HepG2 (cell line): ENCODE data around the gene NAE1. TPM values are rescaled to one million over a fixed set of nuclear protein-coding genes. Genes with fewer than 3 reads are reported as not detected.

ENCODE experiments used
- ATAC-seq: fragments of 200-7000 bp; cut with Tn5 transposase; 3 replicates; pipeline ENCODE4 v1.9.1; 2020; ENCODE audit warnings: mild to moderate bottlenecking, moderate library complexity
- BruUV-seq: library from RNA; stranded (reverse); fragments of 400-500 nt; replicated peaks from 2 replicates; lab custom pipeline; 2021; lab: Mats Ljungman, UMichigan
- CTCF ChIA-PET: fragments of 300-600 bp; formaldehyde crosslinking; extraction: SDS; loops from one replicate; lab custom pipeline; 2021; ENCODE audit warnings: low total read pairs, inconsistent platforms, low intra/inter-chr PET ratio; lab: Yijun Ruan, JAX
- POLR2A ChIA-PET: fragments of 350-600 bp; sonication (Branson Sonifier 250); formaldehyde crosslinking; loops from one replicate; lab custom pipeline; 2020; ENCODE audit warnings: antibody characterized with exemption, inconsistent platforms; lab: Yijun Ruan, JAX
- DNase-seq: peaks from one replicate; pipeline ENCODE4 v3.0.0-alpha.2; 2015; ENCODE audit warnings: low spot score
- FAIRE-seq: peaks from 3 replicates; lab custom pipeline; 2011; peaks lifted over from hg19 to GRCh38; lab: Jason Lieb, UNC
- H2AFZ ChIP-seq: one replicate; pipeline ENCODE4 v1.6.1; 2011; ENCODE audit warnings: low read length, inconsistent platforms
- H3K27ac ChIP-seq: fragments of 300-600 bp; 3 replicates; pipeline ENCODE4 v1.8.0; 2011; ENCODE audit warnings: mixed run types, mild to moderate bottlenecking, mixed read lengths, low read length, inconsistent platforms; ENCODE audit not compliant: insufficient read depth; ENCODE audit errors: extremely low read length
- H3K27me3 ChIP-seq, 2 experiments: fragments of 200-600 bp in 1 of 2; 2 replicates in 1 of 2; 3 replicates in 1 of 2; pipeline versions ENCODE4 v1.6.0 to v1.8.0; 2011; ENCODE audit warnings: low read length in 2 of 2, mild to moderate bottlenecking in 2 of 2, moderate library complexity in 2 of 2, inconsistent platforms in 1 of 2; ENCODE audit not compliant: insufficient read depth in 2 of 2, control insufficient read depth in 1 of 2
- H3K36me3 ChIP-seq, 2 experiments: fragments of 200-600 bp in 1 of 2; replicated peaks in 1 of 2; 2 replicates in 1 of 2; 3 replicates in 1 of 2; pipeline versions ENCODE4 v1.5.1 to v1.8.0; 2011; ENCODE audit warnings: low read length in 2 of 2, inconsistent platforms in 1 of 2; ENCODE audit not compliant: insufficient read depth in 2 of 2, control insufficient read depth in 1 of 2
- H3K4me1 ChIP-seq: 2 replicates; pipeline ENCODE4 v1.5.1; 2012; ENCODE audit warnings: low read length, inconsistent platforms; ENCODE audit not compliant: insufficient read depth
- H3K4me2 ChIP-seq: 2 replicates; pipeline ENCODE4 v1.6.0; 2011; ENCODE audit warnings: low read depth, low read length, inconsistent platforms
- H3K4me3 ChIP-seq, 3 experiments: fragments of 200-600 bp in 1 of 3; sonication (generic), shearing (Covaris generic) in 1 of 3; replicated peaks in 1 of 3; 2 replicates each; pipeline ENCODE4 v1.5.1; 2011 to 2016; ENCODE audit warnings: low read length in 3 of 3, inconsistent platforms in 2 of 3, low read depth in 2 of 3, mild to moderate bottlenecking in 2 of 3, control low read depth in 1 of 3, mixed read lengths in 1 of 3; ENCODE audit not compliant: insufficient read depth in 1 of 3
- H3K79me2 ChIP-seq: one replicate; pipeline ENCODE4 v1.6.1; 2011; ENCODE audit warnings: low read length, inconsistent platforms; ENCODE audit not compliant: insufficient read depth
- H3K9ac ChIP-seq: 2 replicates; pipeline ENCODE4 v1.6.0; 2011; ENCODE audit warnings: mild to moderate bottlenecking, low read depth, low read length, inconsistent platforms; ENCODE audit not compliant: insufficient read depth
- H3K9me3 ChIP-seq: 2 replicates; pipeline ENCODE4 v1.5.1; 2012; ENCODE audit warnings: mild to moderate bottlenecking, low read length
- H4K20me1 ChIP-seq: 2 replicates; pipeline ENCODE4 v1.6.0; 2011; ENCODE audit warnings: inconsistent platforms, mild to moderate bottlenecking, low read length, moderate library complexity; ENCODE audit not compliant: insufficient read depth
- AKNA ChIP-seq: sonication (generic); formaldehyde crosslinking; IDR thresholded peaks from 2 replicates; pipeline ENCODE4 v1.4.0; 2020; ENCODE audit warnings: missing genetic modification reagents, borderline replicate concordance
- ATF2 ChIP-seq: sonication (generic); formaldehyde crosslinking; IDR thresholded peaks from 2 replicates; pipeline ENCODE4 v1.4.0; 2020; ENCODE audit warnings: missing genetic modification reagents
- CHD4 ChIP-seq: fragments of 200-600 bp; sonication (generic); IDR thresholded peaks from 2 replicates; pipeline ENCODE4 v1.7.0; 2017; ENCODE audit warnings: mild to moderate bottlenecking, low read length, borderline replicate concordance
- KDM1A ChIP-seq: IDR thresholded peaks from 2 replicates; pipeline ENCODE4 v1.6.1; 2016; ENCODE audit warnings: missing compliant biosample characterization
- KLF15 ChIP-seq: sonication (generic); formaldehyde crosslinking; IDR thresholded peaks from 2 replicates; pipeline ENCODE4 v1.8.1; 2023; ENCODE audit warnings: borderline replicate concordance, mild to moderate bottlenecking, inconsistent platforms, missing genetic modification reagents, mixed read lengths
- LBX2 ChIP-seq: sonication (generic); formaldehyde crosslinking; IDR thresholded peaks from 2 replicates; pipeline ENCODE4 v1.5.0; 2020; ENCODE audit warnings: missing genetic modification reagents, mild to moderate bottlenecking, borderline replicate concordance
- MEIS1 ChIP-seq: sonication (generic); formaldehyde crosslinking; IDR thresholded peaks from 2 replicates; pipeline ENCODE4 v1.9.0; 2021; ENCODE audit warnings: mild to moderate bottlenecking, missing genetic modification reagents, moderate library complexity, borderline replicate concordance
- ZNF546 ChIP-seq: sonication (generic); formaldehyde crosslinking; conservative IDR thresholded peaks from 2 replicates; pipeline ENCODE4 v1.8.1; 2023; ENCODE audit warnings: mild to moderate bottlenecking, missing genetic modification reagents
- WGBS: methylation state at CpG from one replicate; pipeline ENCODE4 v1.1.6; 2017; ENCODE audit warnings: low lambda C conversion rate; 5-methylcytosine and 5-hydroxymethylcytosine counted together
- in situ Hi-C: cut with HindIII; loops from 2 replicates; pipeline ENCODE4 v1.10.0; 2017; ENCODE audit warnings: low pct_unique_long_range_greater_than_20kb; ENCODE audit not compliant: extremely low pct_ligation_motif_present
- intact Hi-C: fragments of 100-400 bp; cut with micrococcal nuclease; formaldehyde crosslinking; loops from one replicate; pipeline ENCODE4 v1.10.0; 2022; ENCODE audit not compliant: unreplicated experiment
- polyA plus RNA-seq, 8 experiments: library from polyadenylated mRNA; depleted of rRNA in 3 of 8; stranded (reverse) in 7 of 8; unstranded in 1 of 8; fragments of >200 nt; fragmentation: Illumina TruSeq in 4 of 8; extraction: Trizol in 4 of 8; gene quantifications; 2 replicates each; pipeline versions ENCODE4 v1.2.1 to v1.2.3, GENCODE V29; 2011 to 2016; ENCODE audit warnings: low read depth in 4 of 8, missing spikeins in 1 of 8, mixed read lengths in 1 of 8; ENCODE audit not compliant: insufficient read depth in 1 of 8
- total RNA-seq, 5 experiments: library from RNA; depleted of rRNA; stranded (reverse); fragments of >200 nt; fragmentation: Illumina TruSeq; extraction: Trizol; gene quantifications; 2 replicates each; pipeline ENCODE4 v1.2.3, GENCODE V29; 2016; ENCODE audit warnings: low read depth in 1 of 5

Gene NAE1
- total and polyA plus RNA-seq, 2 of the 13 experiments (the other 11 are each of a cell fraction or from before 2014, with no cell fraction given), result 95.7 to 206 TPM

DNA sequence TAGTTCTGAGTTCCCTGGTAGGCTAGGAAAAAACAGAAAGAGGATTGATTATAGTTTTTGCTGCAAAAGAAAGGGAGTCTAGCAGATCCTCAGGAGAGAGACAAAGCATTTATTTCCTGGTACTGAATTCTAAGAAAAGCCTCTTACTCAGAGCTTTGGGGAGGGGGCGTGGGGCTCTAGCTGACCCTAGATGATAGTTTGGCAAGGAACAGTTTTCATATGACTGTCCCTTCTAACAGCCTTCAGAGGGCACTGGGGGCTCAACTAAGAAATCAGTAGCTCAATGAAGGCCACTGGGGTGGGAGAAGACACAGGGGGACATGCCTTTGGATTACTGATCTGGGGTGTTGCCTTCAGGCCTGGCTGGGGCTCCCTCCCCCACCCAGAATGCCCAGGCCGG, 17.4 kb upstream of the NAE1 start:
- CTCF ChIA-PET, result no interaction called here
- Histone ChIP-seq H3K4me1 (peaks cover 15% of the 10 kb centered on the region; the same call in 1 of the 2 replicates), H2AFZ (no peak overlapping the region), H3K4me2 (no peak overlapping the region), H3K27ac (no peak overlapping the region), H3K9me3 (no peaks in the 10 kb centered on the region), H3K79me2 (no peaks in the 10 kb centered on the region), H3K27me3 (peaks cover 7 to 67% of the 10 kb centered on the region in 2 experiments; a peak in 4 of 5 replicates), H3K9ac (no peak overlapping the region), H4K20me1 (no peaks in the 10 kb centered on the region), H3K4me3 (no peak overlapping the region), H3K36me3 (no peaks in the 10 kb centered on the region)
- FAIRE-seq (no peak), DNase-seq (no peak), ATAC-seq (no peak)
- BruUV-seq, result no TSS peak
- in situ Hi-C loops, result no loop called here
- WGBS, result 28% methylated on average over 2 of the region's 2 CpGs
- intact Hi-C loops, result loop anchor here (10.0 kb wide), 1 partner anchor 93 kb away; the partner anchor contains the start of gene DYNC1LI2
- POLR2A ChIA-PET, result no interaction called here
- TF ChIP-seq LBX2 (no peak), ZNF546 (CRISPR knock-in tag) (no peak), CHD4 (no peak), MEIS1 (CRISPR knock-in tag) (no peak), AKNA (CRISPR knock-in tag) (no peak), KLF15 (no peak), KDM1A (CRISPR knock-in tag) (no peak), ATF2 (CRISPR knock-in tag) (no peak)
